GM10266 (cell line): ENCODE data around the gene ARL16.

Source experiments
- DNase-seq: peaks from one replicate; pipeline ENCODE4 v3.0.0; 2012; ENCODE audit errors: extremely low spot score
- TF ChIP-seq, protein P1 (sequence below): IDR thresholded peaks from 2 replicates; pipeline ENCODE4 v1.5.1; 2012; ENCODE audit warnings: mild to moderate bottlenecking, low read depth; ENCODE audit not compliant: control insufficient read depth, insufficient read depth; ENCODE audit errors: missing control alignments

Gene ARL16

GRCh38 chr17:81715107-81715871, 31.7 kb upstream of the ARL16 start:
- TF ChIP-seq, protein P1, sequence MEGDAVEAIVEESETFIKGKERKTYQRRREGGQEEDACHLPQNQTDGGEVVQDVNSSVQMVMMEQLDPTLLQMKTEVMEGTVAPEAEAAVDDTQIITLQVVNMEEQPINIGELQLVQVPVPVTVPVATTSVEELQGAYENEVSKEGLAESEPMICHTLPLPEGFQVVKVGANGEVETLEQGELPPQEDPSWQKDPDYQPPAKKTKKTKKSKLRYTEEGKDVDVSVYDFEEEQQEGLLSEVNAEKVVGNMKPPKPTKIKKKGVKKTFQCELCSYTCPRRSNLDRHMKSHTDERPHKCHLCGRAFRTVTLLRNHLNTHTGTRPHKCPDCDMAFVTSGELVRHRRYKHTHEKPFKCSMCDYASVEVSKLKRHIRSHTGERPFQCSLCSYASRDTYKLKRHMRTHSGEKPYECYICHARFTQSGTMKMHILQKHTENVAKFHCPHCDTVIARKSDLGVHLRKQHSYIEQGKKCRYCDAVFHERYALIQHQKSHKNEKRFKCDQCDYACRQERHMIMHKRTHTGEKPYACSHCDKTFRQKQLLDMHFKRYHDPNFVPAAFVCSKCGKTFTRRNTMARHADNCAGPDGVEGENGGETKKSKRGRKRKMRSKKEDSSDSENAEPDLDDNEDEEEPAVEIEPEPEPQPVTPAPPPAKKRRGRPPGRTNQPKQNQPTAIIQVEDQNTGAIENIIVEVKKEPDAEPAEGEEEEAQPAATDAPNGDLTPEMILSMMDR, result no peak

GRCh38 chr17:81714412-81715106, 31.0 kb upstream of the ARL16 start:
- TF ChIP-seq, protein P1, result no peak

More at GRCh38 chr17:81715107-81715871, 31.7 kb upstream of the ARL16 start:
- DNase-seq, result no peak

DNA sequence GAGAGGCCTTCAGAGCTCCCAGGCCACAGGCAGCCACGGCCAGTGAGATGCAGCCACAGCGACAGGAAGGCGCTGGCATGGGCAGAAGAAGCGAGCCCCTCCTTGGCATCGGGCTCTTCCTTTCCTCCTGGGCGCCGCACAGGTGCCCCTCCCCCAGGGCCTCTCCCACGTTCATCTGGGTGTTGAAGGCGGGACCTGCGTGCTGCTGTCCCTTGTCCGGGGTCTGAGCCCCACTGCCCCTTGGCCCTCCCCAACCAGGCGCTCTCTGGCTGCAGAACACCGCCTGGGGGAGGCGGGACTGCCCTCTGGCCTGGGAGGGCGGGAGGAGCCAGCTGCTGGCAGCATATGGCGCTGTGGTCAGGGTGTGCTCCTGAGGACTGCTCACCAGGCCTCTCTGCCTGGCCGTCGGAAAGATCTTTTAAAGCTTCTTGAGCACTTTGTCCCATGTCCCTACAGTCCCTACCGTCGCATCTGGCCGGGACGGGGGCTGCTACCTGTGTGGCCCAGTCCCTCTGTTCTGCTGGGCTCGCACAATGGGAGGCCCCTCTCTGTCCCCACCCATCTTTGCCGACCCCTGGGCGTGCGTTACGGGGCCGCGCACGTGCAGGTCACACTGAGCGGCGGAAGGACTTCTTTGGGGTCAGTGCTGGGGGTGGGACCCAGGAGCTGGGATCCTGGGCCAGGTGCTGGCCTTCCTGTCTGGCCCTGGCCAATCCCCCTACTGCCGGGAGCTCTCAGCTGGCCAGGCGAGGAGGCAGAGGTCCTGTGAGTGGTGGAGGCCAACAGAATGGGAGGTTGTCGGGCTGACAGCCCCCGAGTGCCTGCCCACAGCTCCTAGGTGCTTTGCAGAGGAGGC, 30.2 kb upstream of the ARL16 start:
- TF ChIP-seq, protein P1, result no peak
- DNase-seq, result no peak

More at GRCh38 chr17:81714412-81715106, 31.0 kb upstream of the ARL16 start:
- DNase-seq, result no peak

DNA sequence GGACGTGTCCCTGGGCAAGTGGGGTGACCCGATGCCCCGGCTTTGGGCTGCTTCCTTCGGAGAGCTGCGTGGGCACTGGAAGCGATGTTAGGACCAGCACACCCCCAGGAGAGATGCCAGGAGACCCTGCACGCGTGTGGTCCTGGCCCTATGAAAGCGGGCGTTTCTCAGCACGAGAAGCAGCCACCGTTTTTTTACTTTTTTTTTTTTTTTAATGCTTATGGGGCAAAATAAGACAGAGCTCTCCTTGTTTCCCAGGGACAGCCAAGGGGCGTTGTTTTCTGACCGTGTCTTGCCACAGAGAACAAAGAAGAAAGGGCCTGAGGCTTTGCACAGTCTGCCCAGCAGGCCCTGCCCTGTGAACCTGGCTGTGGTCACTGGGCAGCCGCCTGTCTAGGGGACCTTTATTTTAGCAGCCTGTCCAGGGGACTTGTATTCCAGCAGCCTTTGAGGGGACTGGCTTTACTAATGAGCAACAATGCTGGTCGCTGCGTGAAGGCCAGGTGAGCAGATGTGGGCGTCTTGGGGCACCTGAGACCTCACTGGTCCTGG, 29.5 kb upstream of the ARL16 start:
- DNase-seq, result no peak
- TF ChIP-seq, protein P1, result no peak

DNA sequence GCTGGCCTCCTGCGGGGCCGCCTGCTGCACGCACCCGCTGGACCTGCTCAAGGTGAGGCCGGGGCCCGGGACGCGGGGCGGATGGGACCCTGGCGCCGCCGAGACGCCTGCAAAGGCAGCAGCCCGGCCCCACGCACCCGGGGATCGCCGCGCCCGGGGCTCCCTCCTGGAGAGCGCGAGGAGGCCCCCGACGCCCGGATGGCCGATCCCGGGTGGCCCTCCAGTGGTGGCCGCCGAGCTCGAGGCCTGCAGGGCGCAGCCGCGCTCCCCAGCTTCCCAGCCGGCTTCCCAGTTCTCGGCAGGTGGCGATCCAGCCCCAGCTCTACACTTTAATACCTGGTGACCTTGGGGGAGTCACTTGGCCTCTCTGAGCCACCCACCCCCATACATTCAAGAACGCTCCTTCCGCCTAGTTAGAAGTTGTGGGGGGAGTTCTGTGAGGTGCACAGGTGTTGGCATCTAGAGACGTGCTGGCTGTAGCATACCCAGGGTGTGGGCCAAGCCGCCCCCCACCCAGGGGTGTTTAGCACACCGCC, 28.9 kb upstream of the ARL16 start:
- TF ChIP-seq, protein P1, result peak; percentile 39
- peak; percentile 77 for DNase-seq

DNA sequence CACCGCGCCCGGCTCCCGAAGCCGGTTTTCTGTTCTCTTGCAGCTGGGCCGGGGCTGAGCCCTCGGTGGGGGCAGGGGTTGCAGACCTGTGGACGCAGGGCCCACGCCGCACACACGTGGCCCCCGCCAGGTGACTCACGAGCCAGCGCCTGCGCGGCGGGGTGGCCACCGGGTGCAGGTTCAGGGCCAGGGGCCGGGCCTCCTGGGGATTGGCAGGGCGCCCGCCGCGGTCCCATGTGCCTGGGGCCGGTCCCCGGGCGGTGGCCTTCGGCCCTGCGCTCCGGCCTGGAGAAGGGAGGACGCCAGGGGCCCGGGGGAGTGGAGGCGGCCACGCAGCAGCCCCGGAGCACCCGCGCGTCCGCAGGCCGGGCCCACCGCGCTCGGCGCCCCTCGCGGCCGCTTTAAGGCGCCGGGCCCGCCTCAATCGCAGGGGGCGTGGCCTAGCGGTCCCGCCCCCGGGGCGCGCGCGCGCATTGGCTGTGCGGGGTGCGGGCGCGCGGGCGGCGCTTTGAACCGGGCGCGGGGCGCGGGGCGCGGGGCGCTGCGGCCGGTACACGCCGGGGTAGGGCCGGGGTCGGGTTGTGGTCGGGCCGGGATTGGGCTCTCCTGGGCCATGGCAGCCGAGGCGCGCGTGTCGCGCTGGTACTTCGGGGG, 28.3 kb upstream of the ARL16 start, which contains the start of gene SLC25A10:
TSS of gene SLC25A10 (plus strand) at position 471 of the 654 bp plus-strand sequence. CDS start at position 614, 143 bp downstream.
- TF ChIP-seq, protein P1, result peak; percentile 6
- DNase-seq, result peak; percentile 97
